SHP77 (cell line): ENCODE data around the gene IRGC.

Source experiments
- DNase-seq, 2 experiments: peaks; one replicate each; lab custom pipeline; 2025; lab: John Stamatoyannopoulos, UW

Gene IRGC

GRCh38 chr19:43691755-43692154 is 24.1 kb upstream of the IRGC start:
- no peak for DNase-seq

GRCh38 chr19:43692385-43692784 is 23.5 kb upstream of the IRGC start:
- no peak for DNase-seq

GRCh38 chr19:43692877-43693276 is 23.0 kb upstream of the IRGC start:
- no peak for DNase-seq

- no peak for DNase-seq
These were observed 21.3 kb upstream of the IRGC start for GRCh38 chr19:43694553-43694952.

GRCh38 chr19:43695985-43696704 is 19.7 kb upstream of the IRGC start:
- no peak for DNase-seq

- DNase-seq, result no peak
These were observed 18.6 kb upstream of the IRGC start for GRCh38 chr19:43697295-43697694.

- DNase-seq, result no peak
These were observed 16.1 kb upstream of the IRGC start for GRCh38 chr19:43699506-43700394.

GRCh38 chr19:43700395-43701000 is 15.4 kb upstream of the IRGC start:
- DNase-seq, result no peak

- no peak for DNase-seq
These were observed 11.7 kb upstream of the IRGC start for GRCh38 chr19:43704002-43704705.

- no peak for DNase-seq
These were observed 10.1 kb upstream of the IRGC start for GRCh38 chr19:43705729-43706128.

GRCh38 chr19:43707158-43707712 is 8.6 kb upstream of the IRGC start:
- DNase-seq, result no peak

GRCh38 chr19:43708716-43709115 is 7.2 kb upstream of the IRGC start:
- no peak for DNase-seq

GRCh38 chr19:43711751-43712355 is 4.0 kb upstream of the IRGC start:
- DNase-seq, result no peak

GRCh38 chr19:43713208-43713607 is 2.7 kb upstream of the IRGC start:
- DNase-seq, result no peak

- DNase-seq, result no peak
These were observed 2.9 kb downstream of the IRGC start for GRCh38 chr19:43718627-43719377.

- DNase-seq, result no peak
These were observed 3.5 kb downstream of the IRGC start for GRCh38 chr19:43719378-43719868.

GRCh38 chr19:43719918-43720317 is 4.0 kb downstream of the IRGC start:
- DNase-seq, result no peak

GRCh38 chr19:43720936-43721335 is 5.1 kb downstream of the IRGC start:
- DNase-seq, result no peak

GRCh38 chr19:43721469-43722048 is 5.7 kb downstream of the IRGC start:
- DNase-seq, result no peak

GRCh38 chr19:43723588-43723987 is 7.7 kb downstream of the IRGC start:
- no peak for DNase-seq
